Activated T-cell treated with anti-CD3 and anti-CD28 coated beads for 4 hours (primary cell): ENCODE results near the gene ZFYVE19.
"Not testable (repeated sequence)": the region's sequence is repeated elsewhere in the genome, so short reads cannot be mapped to it uniquely, and the experiment has no call there.

Experiments
- DNase-seq: peaks from one replicate; pipeline ENCODE4 v3.0.0-alpha.2; 2020

Gene ZFYVE19

GRCh38 chr15:40852529-40852928 is 45.6 kb downstream of the ZFYVE19 start:
- no peak for DNase-seq

DNA sequence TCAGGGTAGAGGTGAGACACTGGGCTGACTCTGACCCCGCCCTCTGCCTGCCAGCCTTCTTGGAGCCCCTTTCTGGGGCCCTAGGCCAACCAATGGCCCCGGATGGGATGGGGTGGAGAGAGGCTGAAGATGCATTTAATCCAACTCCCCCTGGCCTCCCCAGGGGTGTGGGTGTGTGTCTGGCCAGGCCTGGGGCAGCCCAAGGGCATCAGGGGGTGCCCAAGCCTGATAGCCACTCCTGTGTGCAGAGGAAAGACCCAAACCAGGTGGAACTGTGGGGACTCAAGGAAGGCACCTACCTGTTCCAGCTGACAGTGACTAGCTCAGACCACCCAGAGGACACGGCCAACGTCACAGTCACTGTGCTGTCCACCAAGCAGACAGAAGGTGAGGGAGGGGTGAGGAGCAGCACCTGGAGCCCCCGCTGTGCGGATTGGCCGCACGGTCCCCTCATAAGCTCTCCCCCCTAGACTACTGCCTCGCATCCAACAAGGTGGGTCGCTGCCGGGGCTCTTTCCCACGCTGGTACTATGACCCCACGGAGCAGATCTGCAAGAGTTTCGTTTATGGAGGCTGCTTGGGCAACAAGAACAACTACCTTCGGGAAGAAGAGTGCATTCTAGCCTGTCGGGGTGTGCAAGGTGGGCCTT is 46.5 kb downstream of the ZFYVE19 start:
- DNase-seq, result no peak

DNA sequence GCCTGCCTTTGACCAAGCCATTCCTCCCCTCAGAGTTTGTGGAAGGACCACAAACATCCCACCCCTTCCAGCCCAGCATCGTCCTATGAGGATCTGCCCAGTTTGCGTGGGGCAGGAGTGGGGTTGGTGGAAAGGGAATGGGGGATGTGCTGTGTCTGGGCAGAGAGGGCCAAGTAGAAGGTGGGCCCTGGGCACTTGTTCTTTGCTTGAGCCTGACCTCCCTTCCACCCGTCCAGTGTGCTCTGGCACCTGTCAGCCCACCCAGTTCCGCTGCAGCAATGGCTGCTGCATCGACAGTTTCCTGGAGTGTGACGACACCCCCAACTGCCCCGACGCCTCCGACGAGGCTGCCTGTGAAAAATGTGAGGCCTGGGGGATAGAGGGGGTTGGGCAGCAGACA is 47.3 kb downstream of the ZFYVE19 start:
- no peak for DNase-seq

DNA sequence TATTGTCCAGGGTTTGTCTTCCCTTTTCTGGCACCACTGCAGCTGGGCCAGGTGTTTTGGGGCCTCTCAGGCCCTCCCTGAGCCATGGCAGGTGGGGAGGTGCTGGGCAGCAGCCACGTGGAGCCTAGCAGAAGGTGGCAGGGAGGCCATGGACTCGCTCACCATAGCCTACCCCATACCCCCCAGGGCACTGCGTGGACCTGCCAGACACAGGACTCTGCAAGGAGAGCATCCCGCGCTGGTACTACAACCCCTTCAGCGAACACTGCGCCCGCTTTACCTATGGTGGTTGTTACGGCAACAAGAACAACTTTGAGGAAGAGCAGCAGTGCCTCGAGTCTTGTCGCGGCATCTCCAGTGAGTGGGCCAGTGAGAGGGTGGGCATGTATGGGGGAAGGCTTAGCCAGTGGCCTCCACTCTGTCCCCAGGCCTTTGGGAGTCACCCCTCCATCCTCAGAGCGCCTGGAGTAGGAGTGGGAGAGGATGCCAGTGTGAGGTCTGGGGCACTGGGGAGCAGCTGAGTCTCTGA is 48.9 kb downstream of the ZFYVE19 start:
- DNase-seq, result no peak

DNA sequence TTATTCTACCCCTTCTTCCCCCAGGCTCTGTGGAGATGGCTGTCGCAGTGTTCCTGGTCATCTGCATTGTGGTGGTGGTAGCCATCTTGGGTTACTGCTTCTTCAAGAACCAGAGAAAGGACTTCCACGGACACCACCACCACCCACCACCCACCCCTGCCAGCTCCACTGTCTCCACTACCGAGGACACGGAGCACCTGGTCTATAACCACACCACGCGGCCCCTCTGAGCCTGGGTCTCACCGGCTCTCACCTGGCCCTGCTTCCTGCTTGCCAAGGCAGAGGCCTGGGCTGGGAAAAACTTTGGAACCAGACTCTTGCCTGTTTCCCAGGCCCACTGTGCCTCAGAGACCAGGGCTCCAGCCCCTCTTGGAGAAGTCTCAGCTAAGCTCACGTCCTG is 49.9 kb downstream of the ZFYVE19 start:
- no peak for DNase-seq

DNA sequence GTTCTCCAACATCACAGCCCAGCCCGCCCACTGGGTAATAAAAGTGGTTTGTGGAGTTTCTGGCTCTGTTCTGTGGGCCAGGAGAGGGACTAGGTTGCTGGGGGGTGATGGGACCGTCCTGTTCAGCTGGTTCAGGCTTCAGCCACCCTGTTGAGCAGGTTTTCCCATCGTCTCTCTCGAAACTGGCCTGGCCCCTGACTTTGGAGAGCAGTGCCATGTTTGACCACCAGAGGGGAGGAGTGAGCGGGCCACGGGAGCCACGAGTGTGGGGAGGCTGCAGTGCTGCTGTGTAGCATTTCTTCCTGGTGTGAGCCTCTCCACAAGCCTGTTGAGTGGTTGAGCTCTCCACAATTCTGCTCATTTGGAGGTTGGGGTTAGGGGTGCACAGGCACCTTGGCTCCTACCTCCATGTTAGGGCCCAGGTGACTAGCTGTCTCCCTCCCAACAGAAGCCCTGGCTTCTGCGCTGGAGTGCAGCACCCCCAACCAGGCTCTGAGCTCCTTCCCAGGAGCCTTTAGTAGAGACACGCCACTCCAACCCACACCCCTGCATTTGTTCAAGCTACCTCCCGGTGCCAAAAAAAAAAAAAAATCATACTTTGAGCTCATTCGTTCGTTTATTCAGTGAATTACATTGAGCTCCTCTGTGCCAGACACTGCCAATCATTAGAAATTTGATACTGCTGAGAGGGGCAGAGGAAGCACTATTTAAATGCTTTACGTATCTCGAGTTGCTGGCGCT is 50.9 kb downstream of the ZFYVE19 start:
- peak; percentile 83 for DNase-seq

DNA sequence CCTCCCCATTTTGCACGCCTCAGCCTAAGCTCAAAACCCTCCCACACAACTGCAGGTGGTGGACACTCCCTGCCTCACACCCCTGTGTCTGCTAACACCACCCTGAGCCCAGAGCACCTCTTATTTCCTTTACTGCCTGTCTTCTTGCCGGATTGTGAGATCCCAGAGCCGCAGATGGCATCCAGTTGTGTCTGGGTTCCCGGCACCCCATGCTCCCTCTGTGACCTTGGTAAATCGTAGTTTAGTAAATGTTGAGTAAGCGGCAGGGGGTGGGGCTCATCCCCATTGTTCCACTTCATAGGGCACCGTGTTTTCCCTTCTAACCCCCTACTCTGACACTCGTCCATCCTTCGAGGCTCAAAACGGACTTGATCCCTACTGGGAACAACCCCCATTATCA is 51.8 kb downstream of the ZFYVE19 start:
- no peak for DNase-seq

DNA sequence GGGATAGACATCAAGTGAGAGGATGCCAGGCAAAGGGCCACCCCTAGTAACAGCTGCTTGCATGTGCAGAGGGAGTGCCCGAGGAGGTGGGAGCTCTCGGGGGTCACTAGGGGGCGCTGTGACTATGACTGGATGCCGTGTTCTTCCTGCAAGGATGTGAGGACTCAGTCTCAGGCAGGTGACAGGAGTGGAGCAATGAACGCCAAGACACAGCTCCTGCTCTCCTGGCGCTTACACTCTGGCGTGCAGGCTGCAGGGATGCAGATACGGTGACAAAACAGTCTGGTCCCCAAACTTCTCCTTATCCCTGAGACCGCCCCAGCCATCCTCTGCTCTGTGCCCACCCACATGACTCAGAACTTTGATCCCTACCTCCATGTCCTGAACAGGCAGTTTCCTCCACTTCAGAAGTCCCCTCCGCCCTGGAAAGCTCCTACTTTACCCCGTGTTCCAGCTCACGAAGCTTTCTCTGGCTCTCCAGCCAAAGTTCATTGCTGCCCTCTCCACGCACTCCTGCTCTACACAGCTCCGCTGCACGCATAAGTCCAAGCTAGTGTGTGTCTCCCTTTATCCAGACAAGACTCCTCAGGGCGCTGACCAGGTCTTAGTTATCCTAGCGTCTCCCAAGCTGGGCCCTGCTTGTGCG is 52.4 kb downstream of the ZFYVE19 start:
- peak; percentile 79 for DNase-seq

DNA sequence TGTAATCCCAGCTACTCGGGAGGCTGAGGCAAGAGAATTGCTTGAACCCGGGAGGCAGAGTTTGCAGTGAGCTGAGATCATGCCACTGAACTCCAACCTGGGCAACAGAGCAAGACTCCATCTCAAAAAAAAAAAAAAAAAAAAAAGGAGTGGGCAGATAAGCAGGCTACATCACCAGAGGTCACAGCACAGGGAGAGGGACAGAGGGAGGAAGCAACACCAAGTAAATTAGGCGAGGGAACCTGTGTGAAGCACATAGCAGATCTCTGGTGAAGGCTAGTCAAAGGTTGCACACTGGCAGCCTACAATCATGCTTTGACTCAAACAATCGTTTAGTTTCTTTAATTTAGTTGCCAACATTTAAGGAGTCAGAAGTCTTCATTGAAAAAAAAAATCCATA is 54.3 kb downstream of the ZFYVE19 start:
- DNase-seq, result not testable (repeated sequence)

DNA sequence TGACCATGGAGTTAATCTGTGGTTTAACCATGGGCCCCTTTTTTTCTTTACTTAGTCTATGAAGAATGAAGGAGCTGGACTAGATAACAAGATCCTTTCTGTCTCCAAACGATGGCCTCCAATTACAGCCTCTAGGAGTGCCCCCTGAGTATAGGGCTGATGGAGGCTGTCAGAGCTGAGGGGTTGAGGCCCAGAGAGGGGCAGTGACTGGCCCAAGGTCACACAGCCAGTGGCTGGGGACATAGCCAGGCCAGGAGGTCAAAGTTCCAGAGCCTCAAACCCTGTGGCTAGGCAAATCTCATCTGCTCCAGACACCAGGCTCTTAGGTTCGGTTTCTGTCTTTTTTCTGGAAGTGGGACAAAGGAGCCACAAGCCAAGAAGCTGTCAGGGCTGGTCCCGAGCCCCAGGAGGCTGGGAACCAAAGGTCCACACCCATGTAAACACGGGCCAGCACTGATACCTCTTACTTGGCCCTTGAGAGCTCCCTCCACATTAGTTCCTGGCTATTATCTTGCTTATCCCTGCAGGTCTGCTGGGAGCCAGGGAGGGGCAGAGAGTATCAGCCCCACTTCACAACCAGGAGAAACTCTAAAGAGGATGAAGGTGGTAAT is 56.9 kb downstream of the ZFYVE19 start:
- no peak for DNase-seq
